ENCODE results near the gene OR8B4.
"Not testable (repeated sequence)": the region's sequence is repeated elsewhere in the genome, so short reads cannot be mapped to it uniquely, and the experiment has no call there.

Gene OR8B4

DNA sequence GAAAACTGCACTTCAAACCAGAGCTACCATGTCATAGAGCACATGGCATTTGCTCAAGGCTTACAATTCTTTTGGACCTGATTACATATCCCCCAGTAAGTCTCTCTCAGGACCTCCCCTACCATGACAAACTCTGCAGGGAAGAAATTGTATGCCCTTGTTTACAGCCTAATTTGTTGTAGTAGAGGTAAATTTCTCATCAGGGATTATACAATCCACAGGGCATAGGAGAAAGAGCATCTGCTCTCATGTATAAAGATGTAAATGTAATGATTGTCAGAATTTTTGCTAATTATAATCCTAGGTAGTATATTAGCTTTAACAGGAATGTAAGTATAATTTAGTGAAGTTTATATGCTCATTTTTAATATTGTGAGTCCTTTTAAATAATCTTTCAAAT lies 25.7 kb downstream of the OR8B4 start, which contains the start of gene OR8B3:
Gene OR8B3 (minus strand): TSS at position 101 of the 400 bp plus-strand sequence. CDS start 1,673 bp downstream, outside the sequence.
- no peak for TF ChIP-seq EZH2phosphoT487 (conservative IDR thresholded peaks at IDR 0.05; ENCODE audit: low read length)
- TF ChIP-seq, protein P1, sequence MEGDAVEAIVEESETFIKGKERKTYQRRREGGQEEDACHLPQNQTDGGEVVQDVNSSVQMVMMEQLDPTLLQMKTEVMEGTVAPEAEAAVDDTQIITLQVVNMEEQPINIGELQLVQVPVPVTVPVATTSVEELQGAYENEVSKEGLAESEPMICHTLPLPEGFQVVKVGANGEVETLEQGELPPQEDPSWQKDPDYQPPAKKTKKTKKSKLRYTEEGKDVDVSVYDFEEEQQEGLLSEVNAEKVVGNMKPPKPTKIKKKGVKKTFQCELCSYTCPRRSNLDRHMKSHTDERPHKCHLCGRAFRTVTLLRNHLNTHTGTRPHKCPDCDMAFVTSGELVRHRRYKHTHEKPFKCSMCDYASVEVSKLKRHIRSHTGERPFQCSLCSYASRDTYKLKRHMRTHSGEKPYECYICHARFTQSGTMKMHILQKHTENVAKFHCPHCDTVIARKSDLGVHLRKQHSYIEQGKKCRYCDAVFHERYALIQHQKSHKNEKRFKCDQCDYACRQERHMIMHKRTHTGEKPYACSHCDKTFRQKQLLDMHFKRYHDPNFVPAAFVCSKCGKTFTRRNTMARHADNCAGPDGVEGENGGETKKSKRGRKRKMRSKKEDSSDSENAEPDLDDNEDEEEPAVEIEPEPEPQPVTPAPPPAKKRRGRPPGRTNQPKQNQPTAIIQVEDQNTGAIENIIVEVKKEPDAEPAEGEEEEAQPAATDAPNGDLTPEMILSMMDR (IDR thresholded peaks at IDR 0.05; ENCODE audit: insufficient read depth, low read length, poor library complexity, severe bottlenecking): no peak
- Histone ChIP-seq H3K27ac (ENCODE audit: low read depth, low read length) (no peak within 1 kb of the TSS), H3K9me3 (ENCODE audit: insufficient read depth, low read length) (no peaks in the 10 kb centered on the region), H3K79me2 (ENCODE audit: insufficient read depth, low read length) (no peaks in the 10 kb centered on the region), H4K20me1 (ENCODE audit: low read depth, low read length) (no peaks in the 10 kb centered on the region), H3K27me3 (ENCODE audit: low read length) (no peaks in the 10 kb centered on the region), H2AFZ (ENCODE audit: low read depth, low read length, severe bottlenecking) (no peak within 1 kb of the TSS), H3K9ac (ENCODE audit: low read length) (no peak within 1 kb of the TSS), H3K4me3 (ENCODE audit: insufficient read depth, low read length, poor library complexity, severe bottlenecking) (no peak within 1 kb of the TSS), H3K9me2 (replicated peaks; ENCODE audit: insufficient read depth, low read length) (no peaks in the 10 kb centered on the region), H3F3A (ENCODE audit: insufficient read depth) (no peaks in the 10 kb centered on the region), H3K36me3 (ENCODE audit: low read length) (no peaks in the 10 kb centered on the region), H3K4me2 (ENCODE audit: low read depth, low read length, poor library complexity, severe bottlenecking) (no peak within 1 kb of the TSS)

GRCh38 chr11:124396847-124397246 lies 27.8 kb downstream of the OR8B4 start:
- H3K9me2 ChIP-seq (replicated peaks; ENCODE audit: insufficient read depth, low read length): not testable (repeated sequence)

DNA sequence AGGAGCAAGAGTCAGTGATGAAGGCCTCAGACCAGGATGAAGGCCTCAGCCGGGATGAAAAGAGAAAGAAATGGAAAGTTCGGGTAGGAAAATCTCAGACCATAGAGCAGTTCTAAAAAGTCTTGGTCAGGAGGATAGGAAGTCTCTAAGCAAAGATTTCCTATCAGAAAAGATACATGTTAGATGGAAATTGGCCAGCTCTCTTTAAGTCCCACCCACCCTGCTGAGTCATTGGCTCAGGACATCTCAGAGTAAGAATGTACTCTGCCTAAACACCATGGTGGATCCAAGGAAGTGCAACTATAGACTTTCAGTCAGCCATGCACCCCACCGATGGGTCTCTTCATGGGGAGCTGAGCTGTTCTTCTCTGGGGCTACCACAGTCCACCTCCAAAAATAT lies 30.3 kb downstream of the OR8B4 start:
- H3K9me2 ChIP-seq (replicated peaks; ENCODE audit: insufficient read depth, low read length): no peaks in the 10 kb centered on the region
- H3K27ac ChIP-seq (ENCODE audit: low read depth, low read length): no peak overlapping the region
- H3F3A ChIP-seq (ENCODE audit: insufficient read depth): no peaks in the 10 kb centered on the region
- TF ChIP-seq EZH2phosphoT487 (conservative IDR thresholded peaks at IDR 0.05; ENCODE audit: low read length): no peak
- TF ChIP-seq, protein P1 (IDR thresholded peaks at IDR 0.05; ENCODE audit: insufficient read depth, low read length, poor library complexity, severe bottlenecking): no peak
- H3K27me3 ChIP-seq (ENCODE audit: low read length): no peaks in the 10 kb centered on the region
- no peak overlapping the region for H3K4me2 ChIP-seq (ENCODE audit: low read depth, low read length, poor library complexity, severe bottlenecking)
- H4K20me1 ChIP-seq (ENCODE audit: low read depth, low read length): no peaks in the 10 kb centered on the region
- H2AFZ ChIP-seq (ENCODE audit: low read depth, low read length, severe bottlenecking): no peak overlapping the region
- H3K79me2 ChIP-seq (ENCODE audit: insufficient read depth, low read length): no peaks in the 10 kb centered on the region
- no peaks in the 10 kb centered on the region for H3K9me3 ChIP-seq (ENCODE audit: insufficient read depth, low read length)
- no peak overlapping the region for H3K9ac ChIP-seq (ENCODE audit: low read length)
- H3K4me3 ChIP-seq (ENCODE audit: insufficient read depth, low read length, poor library complexity, severe bottlenecking): no peak overlapping the region
- no peaks in the 10 kb centered on the region for H3K36me3 ChIP-seq (ENCODE audit: low read length)

More at GRCh38 chr11:124396847-124397246, 27.8 kb downstream of the OR8B4 start:
- not testable (repeated sequence) for H3K79me2 ChIP-seq (ENCODE audit: insufficient read depth, low read length); H3K4me2 ChIP-seq (ENCODE audit: low read depth, low read length, poor library complexity, severe bottlenecking); H2AFZ ChIP-seq (ENCODE audit: low read depth, low read length, severe bottlenecking); H3K9me3 ChIP-seq (ENCODE audit: insufficient read depth, low read length); H3F3A ChIP-seq (ENCODE audit: insufficient read depth); H3K36me3 ChIP-seq (ENCODE audit: low read length); H3K27ac ChIP-seq (ENCODE audit: low read depth, low read length); H3K27me3 ChIP-seq (ENCODE audit: low read length); H4K20me1 ChIP-seq (ENCODE audit: low read depth, low read length); H3K9ac ChIP-seq (ENCODE audit: low read length); H3K4me3 ChIP-seq (ENCODE audit: insufficient read depth, low read length, poor library complexity, severe bottlenecking)

GRCh38 chr11:124384399-124384798 lies 40.3 kb downstream of the OR8B4 start, which contains the start of gene OR8B2:
TSS of gene OR8B2 (minus strand) at chr11:124384499. CDS start at chr11:124383343, 1,156 bp downstream.
- Histone ChIP-seq H3K27ac (ENCODE audit: low read depth, low read length) (no peak within 1 kb of the TSS), H3K4me3 (ENCODE audit: insufficient read depth, low read length, poor library complexity, severe bottlenecking) (no peak within 1 kb of the TSS), H3K9me2 (replicated peaks; ENCODE audit: insufficient read depth, low read length) (peaks cover 3% of the 10 kb centered on the region; the same call in 1 of the 2 replicates), H3K79me2 (ENCODE audit: insufficient read depth, low read length) (no peaks in the 10 kb centered on the region), H3F3A (ENCODE audit: insufficient read depth) (no peaks in the 10 kb centered on the region), H3K27me3 (ENCODE audit: low read length) (no peaks in the 10 kb centered on the region), H3K9ac (ENCODE audit: low read length) (no peak within 1 kb of the TSS), H3K9me3 (ENCODE audit: insufficient read depth, low read length) (no peaks in the 10 kb centered on the region), H3K36me3 (ENCODE audit: low read length) (no peaks in the 10 kb centered on the region), H2AFZ (ENCODE audit: low read depth, low read length, severe bottlenecking) (no peak within 1 kb of the TSS), H4K20me1 (ENCODE audit: low read depth, low read length) (no peaks in the 10 kb centered on the region), H3K4me2 (ENCODE audit: low read depth, low read length, poor library complexity, severe bottlenecking) (no peak within 1 kb of the TSS)
- no peak for TF ChIP-seq EZH2phosphoT487 (conservative IDR thresholded peaks at IDR 0.05; ENCODE audit: low read length)
- TF ChIP-seq, protein P1 (IDR thresholded peaks at IDR 0.05; ENCODE audit: insufficient read depth, low read length, poor library complexity, severe bottlenecking): no peak

GRCh38 chr11:124382857-124383256 lies 41.8 kb downstream of the OR8B4 start:
- not testable (repeated sequence) for H3K4me3 ChIP-seq (ENCODE audit: insufficient read depth, low read length, poor library complexity, severe bottlenecking); H3K27me3 ChIP-seq (ENCODE audit: low read length); H3K27ac ChIP-seq (ENCODE audit: low read depth, low read length); H3K79me2 ChIP-seq (ENCODE audit: insufficient read depth, low read length); H3K9me2 ChIP-seq (replicated peaks; ENCODE audit: insufficient read depth, low read length); H3F3A ChIP-seq (ENCODE audit: insufficient read depth); H3K9ac ChIP-seq (ENCODE audit: low read length); H2AFZ ChIP-seq (ENCODE audit: low read depth, low read length, severe bottlenecking); H3K9me3 ChIP-seq (ENCODE audit: insufficient read depth, low read length); H3K36me3 ChIP-seq (ENCODE audit: low read length); H4K20me1 ChIP-seq (ENCODE audit: low read depth, low read length); H3K4me2 ChIP-seq (ENCODE audit: low read depth, low read length, poor library complexity, severe bottlenecking)
